Measurements from ENCODE around the gene MUC21. TPM values are rescaled to one million over a fixed set of nuclear protein-coding genes. Genes with fewer than 3 reads are reported as not detected.

The MUC21 gene
- total and polyA plus RNA-seq, 2 of the 8 experiments (the other 6 are each of a cell fraction or from before 2014, with no cell fraction given): not detected

DNA sequence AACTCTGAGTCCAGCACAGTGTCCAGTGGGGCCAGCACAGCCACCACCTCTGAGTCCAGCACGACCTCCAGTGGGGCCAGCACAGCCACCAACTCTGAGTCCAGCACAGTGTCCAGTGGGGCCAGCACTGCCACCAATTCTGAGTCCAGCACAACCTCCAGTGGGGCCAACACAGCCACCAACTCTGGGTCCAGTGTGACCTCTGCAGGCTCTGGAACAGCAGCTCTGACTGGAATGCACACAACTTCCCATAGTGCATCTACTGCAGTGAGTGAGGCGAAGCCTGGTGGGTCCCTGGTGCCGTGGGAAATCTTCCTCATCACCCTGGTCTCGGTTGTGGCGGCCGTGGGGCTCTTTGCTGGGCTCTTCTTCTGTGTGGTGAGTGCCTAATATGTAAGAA is 3.8 kb downstream of the MUC21 start:
- Histone ChIP-seq H2BK12ac (ENCODE audit: low read depth, low read length) (no peak overlapping the region), H3K79me1 (ENCODE audit: low read depth, low read length) (no peaks in the 10 kb centered on the region), H2AFZ (ENCODE audit: low read length) (no peak overlapping the region), H3K4me3 (ENCODE audit: extremely low read depth in 1 of 4, insufficient read depth in 2 of 4, low read depth in 3 of 4, low read length in 4 of 4) (no peak overlapping the region), H2AK5ac (ENCODE audit: low read depth, low read length) (no peak overlapping the region), H4K8ac (ENCODE audit: extremely low read depth, insufficient read depth, low read length) (no peak overlapping the region), H3K56ac (replicated peaks; ENCODE audit: insufficient read length, low read depth, low read length) (no peak overlapping the region), H3K23me2 (ENCODE audit: low read depth, low read length) (no peaks in the 10 kb centered on the region), H2BK5ac (ENCODE audit: low read depth, low read length) (no peak overlapping the region), H3K27ac (ENCODE audit: low read depth, low read length) (no peak overlapping the region), H3K36me3 (ENCODE audit: control insufficient read depth in 2 of 4, insufficient read depth in 4 of 4, low read length in 3 of 4) (no peaks in the 10 kb centered on the region), H4K20me1 (replicated peaks in 1 of 2; ENCODE audit: control insufficient read depth in 1 of 2, insufficient read depth in 2 of 2, low read length in 2 of 2) (no peaks in the 10 kb centered on the region), H2BK120ac (replicated peaks; ENCODE audit: low read depth, low read length) (no peak overlapping the region), H3K23ac (ENCODE audit: insufficient read length) (no peak overlapping the region), H3K14ac (ENCODE audit: insufficient read length) (no peak overlapping the region), H3K27me3 (replicated peaks in 1 of 4; ENCODE audit: control insufficient read depth in 3 of 4, extremely low read depth in 1 of 4, insufficient read depth in 3 of 4, low read length in 3 of 4) (no peaks in the 10 kb centered on the region), H3K9ac (replicated peaks in 1 of 4; ENCODE audit: extremely low read depth in 1 of 4, low read depth in 3 of 4, low read length in 3 of 4) (no peak overlapping the region), H3K18ac (ENCODE audit: extremely low read depth, low read length) (no peak overlapping the region), H3K4me2 (ENCODE audit: insufficient read depth in 1 of 2, low read depth in 2 of 2, low read length in 2 of 2) (no peak overlapping the region), H3K79me2 (ENCODE audit: control insufficient read depth in 1 of 2, insufficient read depth in 2 of 2, low read length in 2 of 2) (no peaks in the 10 kb centered on the region), H2BK15ac (ENCODE audit: low read length) (no peak overlapping the region), H3K9me3 (ENCODE audit: insufficient read depth in 2 of 2, low read depth in 1 of 2, low read length in 1 of 2) (no peaks in the 10 kb centered on the region), H2BK20ac (ENCODE audit: low read length) (no peak overlapping the region), H4K91ac (replicated peaks; ENCODE audit: insufficient read length, low read length) (no peak overlapping the region), H3K4me1 (replicated peaks in 1 of 4; ENCODE audit: control insufficient read depth in 3 of 4, insufficient read depth in 4 of 4, low read length in 3 of 4) (peaks cover 0 to 2% (median 1%) of the 10 kb centered on the region in 4 experiments; a peak in 3 of 7 replicates), H3K4ac (replicated peaks; ENCODE audit: insufficient read length, low read depth, low read length) (no peak overlapping the region), H4K5ac (ENCODE audit: insufficient read length, low read depth, low read length) (no peak overlapping the region)
- WGBS, 2 experiments (ENCODE audit: extremely low coverage in 1 of 2, insufficient coverage in 1 of 2, insufficient read length in 1 of 2, insufficient replicate concordance in 2 of 2, low coverage in 1 of 2, low lambda C conversion rate in 2 of 2, missing lambda C conversion rate in 1 of 2): 90% methylated on average over 6 of the region's 6 CpGs; no CpG with 5 or more reads in 1 of the 2 experiments
- TF ChIP-seq GTF2F1 (IDR thresholded peaks at IDR 0.05; ENCODE audit: borderline replicate concordance, low read depth, low read length) (no peak), EZH2 (IDR thresholded peaks at IDR 0.05; ENCODE audit: low read depth, low read length, severe bottlenecking) (no peak), SP4 (IDR thresholded peaks at IDR 0.05; ENCODE audit: low read length) (no peak), POLR2A (IDR thresholded peaks at IDR 0.05; ENCODE audit: control extremely low read depth in 1 of 2, low read depth in 2 of 2, low read length in 2 of 2) (no peak), FOSL1 (IDR thresholded peaks at IDR 0.05; ENCODE audit: insufficient read depth, low read depth, low read length) (no peak), CBX8 (IDR thresholded peaks at IDR 0.05; ENCODE audit: borderline replicate concordance, low read depth, low read length) (no peak), CBX5 (IDR thresholded peaks at IDR 0.05; ENCODE audit: low read depth, low read length) (no peak)
- TF ChIP-seq, protein P1, sequence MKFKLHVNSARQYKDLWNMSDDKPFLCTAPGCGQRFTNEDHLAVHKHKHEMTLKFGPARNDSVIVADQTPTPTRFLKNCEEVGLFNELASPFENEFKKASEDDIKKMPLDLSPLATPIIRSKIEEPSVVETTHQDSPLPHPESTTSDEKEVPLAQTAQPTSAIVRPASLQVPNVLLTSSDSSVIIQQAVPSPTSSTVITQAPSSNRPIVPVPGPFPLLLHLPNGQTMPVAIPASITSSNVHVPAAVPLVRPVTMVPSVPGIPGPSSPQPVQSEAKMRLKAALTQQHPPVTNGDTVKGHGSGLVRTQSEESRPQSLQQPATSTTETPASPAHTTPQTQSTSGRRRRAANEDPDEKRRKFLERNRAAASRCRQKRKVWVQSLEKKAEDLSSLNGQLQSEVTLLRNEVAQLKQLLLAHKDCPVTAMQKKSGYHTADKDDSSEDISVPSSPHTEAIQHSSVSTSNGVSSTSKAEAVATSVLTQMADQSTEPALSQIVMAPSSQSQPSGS (IDR thresholded peaks at IDR 0.05; ENCODE audit: low read length): no peak
- TF ChIP-seq, protein P2, sequence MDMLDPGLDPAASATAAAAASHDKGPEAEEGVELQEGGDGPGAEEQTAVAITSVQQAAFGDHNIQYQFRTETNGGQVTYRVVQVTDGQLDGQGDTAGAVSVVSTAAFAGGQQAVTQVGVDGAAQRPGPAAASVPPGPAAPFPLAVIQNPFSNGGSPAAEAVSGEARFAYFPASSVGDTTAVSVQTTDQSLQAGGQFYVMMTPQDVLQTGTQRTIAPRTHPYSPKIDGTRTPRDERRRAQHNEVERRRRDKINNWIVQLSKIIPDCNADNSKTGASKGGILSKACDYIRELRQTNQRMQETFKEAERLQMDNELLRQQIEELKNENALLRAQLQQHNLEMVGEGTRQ (IDR thresholded peaks at IDR 0.05; ENCODE audit: low read length): no peak
- no peak for FAIRE-seq
- CTCF ChIA-PET (ENCODE audit: partially characterized antibody): interaction anchor here (2.1 kb wide), 1 partner anchor 54 kb away, joined by 5 read pairs; no protein-coding TSS in a partner anchor
- DNase-seq (ENCODE audit: low read depth in 1 of 2, low spot score in 2 of 2): no peak
- POLR2A ChIA-PET (ENCODE audit: partially characterized antibody): interaction anchor here (1.3 kb wide), 1 partner anchor 16 kb away, joined by 3 read pairs; no protein-coding TSS in a partner anchor
